WTC11 (cell line): ENCODE results near the gene KAT7. TPM values are rescaled to one million over a fixed set of nuclear protein-coding genes. Genes with fewer than 3 reads are reported as not detected.

Source experiments
- ATAC-seq: fragments of 200-7000 bp; cut with Tn5 transposase; 2 replicates; pipeline ENCODE4 v1.10.0; 2021; ENCODE audit warnings: mild to moderate bottlenecking, moderate library complexity
- CTCF ChIA-PET: fragments of 300-600 bp; sonication (Branson Sonifier 250); formaldehyde crosslinking; loops from one replicate; lab custom pipeline; 2021; ENCODE audit warnings: antibody characterized with exemption; lab: Charles Lee
- POLR2A ChIA-PET: fragments of 350-600 bp; sonication (Branson Sonifier 250); formaldehyde crosslinking; loops from one replicate; lab custom pipeline; 2021; ENCODE audit warnings: antibody characterized with exemption; lab: Charles Lee
- DNase-seq: peaks from one replicate; pipeline ENCODE4 v3.0.0; 2021; ENCODE audit warnings: low spot score
- H3K27ac Mint-ChIP-seq: 2 replicates; pipeline ENCODE4 v1.8.0; 2021; ENCODE audit warnings: mixed read lengths
- H3K27me3 Mint-ChIP-seq: 2 replicates; pipeline ENCODE4 v1.8.0; 2021; ENCODE audit warnings: low read depth, mild to moderate bottlenecking, moderate library complexity, mixed read lengths
- H3K36me3 Mint-ChIP-seq: 2 replicates; pipeline ENCODE4 v1.8.0; 2021; ENCODE audit warnings: mixed read lengths
- H3K4me1 Mint-ChIP-seq: 2 replicates; pipeline ENCODE4 v1.8.0; 2022; ENCODE audit warnings: mixed read lengths
- H3K4me3 Mint-ChIP-seq: 2 replicates; pipeline ENCODE4 v1.8.0; 2021; ENCODE audit warnings: mild to moderate bottlenecking, moderate library complexity, mixed read lengths
- H3K9me3 Mint-ChIP-seq: 2 replicates; pipeline ENCODE4 v1.8.0; 2021; ENCODE audit warnings: mixed read lengths
- ARID4B ChIP-seq: sonication (generic); formaldehyde crosslinking; IDR thresholded peaks from 2 replicates; pipeline ENCODE4 v1.8.0; 2023; ENCODE audit warnings: missing genetic modification reagents, mild to moderate bottlenecking, borderline replicate concordance
- ATF3 ChIP-seq: sonication (generic); formaldehyde crosslinking; conservative IDR thresholded peaks from 2 replicates; pipeline ENCODE4 v1.8.1; 2022; ENCODE audit warnings: mild to moderate bottlenecking, missing genetic modification reagents
- CDX4 ChIP-seq: fragments of 250-450 bp; sonication (Bioruptor Pico); IDR thresholded peaks from 2 replicates; pipeline ENCODE4 v1.9.0; 2021; ENCODE audit warnings: moderate library complexity, mild to moderate bottlenecking, inconsistent platforms, borderline replicate concordance
- E2F5 ChIP-seq: sonication (generic); formaldehyde crosslinking; IDR thresholded peaks from 2 replicates; pipeline ENCODE4 v1.8.1; 2022; ENCODE audit warnings: mild to moderate bottlenecking, moderate library complexity, missing genetic modification reagents
- GABPB1 ChIP-seq: sonication (generic); formaldehyde crosslinking; IDR thresholded peaks from 2 replicates; pipeline ENCODE4 v1.8.1; 2023; ENCODE audit warnings: mild to moderate bottlenecking, missing genetic modification reagents
- JAZF1 ChIP-seq: fragments of 250-450 bp; sonication (Bioruptor Pico); IDR thresholded peaks from 2 replicates; pipeline ENCODE4 v1.9.0; 2021; ENCODE audit warnings: moderate library complexity, mild to moderate bottlenecking, inconsistent platforms
- JUN ChIP-seq: sonication (generic); formaldehyde crosslinking; IDR thresholded peaks from 2 replicates; pipeline ENCODE4 v1.8.0; 2023; ENCODE audit warnings: mild to moderate bottlenecking, missing genetic modification reagents
- OVOL2 ChIP-seq: fragments of 250-450 bp; sonication (Bioruptor Pico); IDR thresholded peaks from 2 replicates; pipeline ENCODE4 v1.9.0; 2021; ENCODE audit warnings: mild to moderate bottlenecking, borderline replicate concordance
- PRDM15 ChIP-seq: sonication (generic); formaldehyde crosslinking; IDR thresholded peaks from 2 replicates; pipeline ENCODE4 v1.8.0; 2022; ENCODE audit warnings: missing genetic modification reagents
- PREB ChIP-seq: sonication (generic); formaldehyde crosslinking; IDR thresholded peaks from 2 replicates; pipeline ENCODE4 v1.8.1; 2022; ENCODE audit warnings: mild to moderate bottlenecking, missing genetic modification reagents, moderate library complexity, borderline replicate concordance
- RORB ChIP-seq: fragments of 250-450 bp; sonication (Bioruptor Pico); IDR thresholded peaks from 2 replicates; pipeline ENCODE4 v1.9.0; 2021; ENCODE audit warnings: mild to moderate bottlenecking
- SOX15 ChIP-seq: fragments of 250-450 bp; sonication (Bioruptor Pico); IDR thresholded peaks from 2 replicates; pipeline ENCODE4 v1.9.0; 2021; ENCODE audit warnings: mild to moderate bottlenecking
- TEAD1 ChIP-seq: sonication (generic); formaldehyde crosslinking; IDR thresholded peaks from 2 replicates; pipeline ENCODE4 v1.8.0; 2022; ENCODE audit warnings: mild to moderate bottlenecking, missing genetic modification reagents
- TEAD4 ChIP-seq: sonication (generic); formaldehyde crosslinking; IDR thresholded peaks from 2 replicates; pipeline ENCODE4 v1.8.0; 2022; ENCODE audit warnings: mild to moderate bottlenecking, missing genetic modification reagents
- USF1 ChIP-seq: sonication (generic); formaldehyde crosslinking; IDR thresholded peaks from 2 replicates; pipeline ENCODE4 v1.8.0; 2022; ENCODE audit warnings: mild to moderate bottlenecking, missing genetic modification reagents
- ZNF219 ChIP-seq: sonication (generic); formaldehyde crosslinking; IDR thresholded peaks from 2 replicates; pipeline ENCODE4 v1.8.0; 2023; ENCODE audit warnings: missing genetic modification reagents, mild to moderate bottlenecking, borderline replicate concordance
- ZNF317 ChIP-seq: sonication (generic); formaldehyde crosslinking; IDR thresholded peaks from 2 replicates; pipeline ENCODE4 v1.8.1; 2023; ENCODE audit warnings: low read depth, mild to moderate bottlenecking, moderate library complexity, missing genetic modification reagents, borderline replicate concordance
- ZNF396 ChIP-seq: fragments of 250-450 bp; sonication (Bioruptor Pico); IDR thresholded peaks from 2 replicates; pipeline ENCODE4 v1.8.0; 2021; ENCODE audit warnings: mild to moderate bottlenecking, moderate library complexity, borderline replicate concordance
- ZNF416 ChIP-seq: fragments of 250-450 bp; sonication (Bioruptor Pico); IDR thresholded peaks from 2 replicates; pipeline ENCODE4 v1.9.0; 2021; ENCODE audit warnings: mild to moderate bottlenecking, inconsistent platforms
- ZSCAN18 ChIP-seq: fragments of 250-450 bp; sonication (Bioruptor Pico); IDR thresholded peaks from 2 replicates; pipeline ENCODE4 v2.1.2; 2022; ENCODE audit warnings: mild to moderate bottlenecking, moderate library complexity
- total RNA-seq: library from RNA; stranded (reverse); gene quantifications from 3 replicates; pipeline ENCODE4 v1.2.3, GENCODE V29; 2021

KAT7 gene
- total RNA-seq, 1 experiment from 2014 or later: 199 TPM

GRCh38 chr17:49749730-49750129, 38.8 kb upstream of the KAT7 start:
- CTCF ChIA-PET: no interaction called here
- POLR2A ChIA-PET: interaction anchor here (1.1 kb wide), 1 partner anchor 18 kb away, joined by 3 read pairs; no protein-coding TSS in a partner anchor
- peaks cover 21% of the 10 kb centered on the region for H3K4me1 Mint-ChIP-seq
- no peaks in the 10 kb centered on the region for H3K9me3 Mint-ChIP-seq
- H3K27ac Mint-ChIP-seq: peak overlapping the region; percentile 54; the same call in 1 of the 2 replicates
- no peaks in the 10 kb centered on the region for H3K27me3 Mint-ChIP-seq
- TF ChIP-seq USF1 (CRISPR knock-in tag) (no peak), ARID4B (CRISPR knock-in tag) (no peak), JAZF1 (CRISPR knock-in tag) (no peak), SOX15 (CRISPR knock-in tag) (no peak), ZSCAN18 (CRISPR knock-in tag) (no peak), RORB (CRISPR knock-in tag) (no peak), TEAD4 (CRISPR knock-in tag) (no peak), PRDM15 (CRISPR knock-in tag) (no peak), JUN (CRISPR knock-in tag) (no peak), CDX4 (CRISPR knock-in tag) (no peak), ZNF416 (CRISPR knock-in tag) (no peak), PREB (CRISPR knock-in tag) (no peak), TEAD1 (CRISPR knock-in tag) (no peak), ZNF219 (CRISPR knock-in tag) (no peak), ATF3 (no peak), GABPB1 (no peak), ZNF396 (CRISPR knock-in tag) (no peak), ZNF317 (CRISPR knock-in tag) (no peak), OVOL2 (CRISPR knock-in tag) (no peak), E2F5 (no peak)
- DNase-seq (no peak), ATAC-seq (no peak)
- H3K36me3 Mint-ChIP-seq: no peaks in the 10 kb centered on the region
- no peak overlapping the region for H3K4me3 Mint-ChIP-seq
